D721Med (cell line): ENCODE data around the gene ZSCAN5C.
"Not testable (repeated sequence)": the region's sequence is repeated elsewhere in the genome, so short reads cannot be mapped to it uniquely, and the experiment has no call there.

Experiments used
- DNase-seq: peaks from one replicate; pipeline ENCODE4 v3.0.0; 2011; ENCODE audit warnings: low spot score; ENCODE audit not compliant: insufficient read length
- FAIRE-seq: peaks from 2 replicates; lab custom pipeline; 2011; peaks lifted over from hg19 to GRCh38; lab: Jason Lieb, UNC
- TF ChIP-seq, protein P1 (sequence below): IDR thresholded peaks from 2 replicates; pipeline ENCODE4 v1.5.1; 2012; ENCODE audit warnings: mild to moderate bottlenecking, control low read depth; ENCODE audit not compliant: insufficient read depth; ENCODE audit errors: missing control alignments

ZSCAN5C gene

DNA sequence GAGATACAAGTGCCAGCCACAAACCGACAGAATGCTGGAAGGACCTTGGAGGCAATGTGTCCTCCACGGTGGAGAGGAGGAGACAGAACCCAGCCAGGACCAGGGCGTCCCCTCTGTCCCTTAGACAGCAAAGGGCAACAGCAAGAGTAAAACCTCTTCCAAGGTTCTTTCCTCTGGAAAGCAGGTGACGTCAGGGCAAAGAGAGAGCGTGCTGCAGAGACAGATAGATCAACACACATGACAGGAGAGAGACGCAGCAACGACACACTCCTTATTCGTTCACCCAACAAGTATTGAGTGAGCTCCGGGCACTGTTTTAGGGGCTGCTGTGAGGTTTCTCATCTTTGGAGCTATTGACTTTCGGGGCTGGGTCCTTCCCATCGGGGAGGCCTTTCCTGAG, 27.5 kb upstream of the ZSCAN5C start:
- no peak for FAIRE-seq
- no peak for DNase-seq
- TF ChIP-seq, protein P1, sequence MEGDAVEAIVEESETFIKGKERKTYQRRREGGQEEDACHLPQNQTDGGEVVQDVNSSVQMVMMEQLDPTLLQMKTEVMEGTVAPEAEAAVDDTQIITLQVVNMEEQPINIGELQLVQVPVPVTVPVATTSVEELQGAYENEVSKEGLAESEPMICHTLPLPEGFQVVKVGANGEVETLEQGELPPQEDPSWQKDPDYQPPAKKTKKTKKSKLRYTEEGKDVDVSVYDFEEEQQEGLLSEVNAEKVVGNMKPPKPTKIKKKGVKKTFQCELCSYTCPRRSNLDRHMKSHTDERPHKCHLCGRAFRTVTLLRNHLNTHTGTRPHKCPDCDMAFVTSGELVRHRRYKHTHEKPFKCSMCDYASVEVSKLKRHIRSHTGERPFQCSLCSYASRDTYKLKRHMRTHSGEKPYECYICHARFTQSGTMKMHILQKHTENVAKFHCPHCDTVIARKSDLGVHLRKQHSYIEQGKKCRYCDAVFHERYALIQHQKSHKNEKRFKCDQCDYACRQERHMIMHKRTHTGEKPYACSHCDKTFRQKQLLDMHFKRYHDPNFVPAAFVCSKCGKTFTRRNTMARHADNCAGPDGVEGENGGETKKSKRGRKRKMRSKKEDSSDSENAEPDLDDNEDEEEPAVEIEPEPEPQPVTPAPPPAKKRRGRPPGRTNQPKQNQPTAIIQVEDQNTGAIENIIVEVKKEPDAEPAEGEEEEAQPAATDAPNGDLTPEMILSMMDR, result no peak

DNA sequence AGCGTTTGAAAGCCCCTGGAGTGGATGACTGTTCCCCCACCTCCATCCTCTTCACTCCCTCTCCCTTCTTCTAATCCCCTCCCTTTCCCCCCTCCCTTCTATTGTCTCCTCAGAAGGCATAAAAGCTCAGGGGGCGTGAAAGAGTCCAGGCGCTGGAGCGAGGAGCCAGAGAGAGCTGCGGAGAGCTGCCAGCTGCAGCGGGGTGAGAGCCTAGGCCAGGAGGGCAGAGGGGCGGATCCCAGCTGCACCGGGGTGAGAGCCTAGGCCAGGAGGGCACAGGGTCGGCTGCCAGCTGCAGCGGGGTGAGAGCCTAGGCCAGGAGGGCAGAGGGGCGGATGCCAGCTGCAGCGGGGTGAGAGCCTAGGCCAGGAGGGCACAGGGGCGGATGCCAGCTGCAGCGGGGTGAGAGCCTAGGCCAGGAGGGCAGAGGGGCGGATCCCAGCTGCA, 26.2 kb upstream of the ZSCAN5C start, which contains the start of gene GALP:
TSS of gene GALP (plus strand) at position 148 of the 447 bp plus-strand sequence. CDS start 1,101 bp downstream, outside the sequence.
- not testable (repeated sequence) for DNase-seq, FAIRE-seq

DNA sequence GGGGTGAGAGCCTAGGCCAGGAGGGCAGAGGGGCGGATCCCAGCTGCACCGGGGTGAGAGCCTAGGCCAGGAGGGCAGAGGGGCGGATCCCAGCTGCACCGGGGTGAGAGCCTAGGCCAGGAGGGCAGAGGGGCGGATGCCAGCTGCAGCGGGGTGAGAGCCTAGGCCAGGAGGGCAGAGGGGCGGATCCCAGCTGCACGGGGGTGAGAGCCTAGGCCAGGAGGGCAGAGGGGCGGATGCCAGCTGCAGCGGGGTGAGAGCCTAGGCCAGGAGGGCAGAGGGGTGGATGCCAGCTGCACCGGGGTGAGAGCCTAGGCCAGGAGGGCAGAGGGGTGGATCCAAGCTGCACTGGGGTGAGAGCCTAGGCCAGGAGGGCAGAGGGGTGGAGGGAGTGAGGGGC, 25.8 kb upstream of the ZSCAN5C start:
- FAIRE-seq, DNase-seq: not testable (repeated sequence)

DNA sequence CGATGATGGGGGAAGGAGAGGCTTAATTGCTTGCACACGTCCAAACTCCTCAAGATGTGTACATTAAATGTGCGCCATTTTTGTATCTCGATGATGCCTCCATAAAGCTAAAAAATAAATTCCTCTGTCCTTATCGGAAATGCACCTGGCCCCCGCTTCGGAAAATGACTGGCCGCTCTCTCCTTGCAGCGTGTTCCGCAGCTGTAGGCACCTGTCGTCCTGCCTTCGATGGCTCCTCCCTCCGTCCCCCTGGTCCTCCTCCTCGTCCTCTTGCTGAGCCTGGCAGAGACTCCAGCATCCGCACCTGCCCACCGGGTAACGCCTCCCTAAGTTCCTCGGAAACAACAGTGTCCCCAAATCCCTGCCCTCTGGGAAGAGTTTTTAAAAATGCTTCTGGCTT, 25.2 kb upstream of the ZSCAN5C start:
- TF ChIP-seq, protein P1, result no peak
- FAIRE-seq (no peak), DNase-seq (no peak)

- TF ChIP-seq, protein P1, result no peak
- no peak for DNase-seq
- FAIRE-seq, result no peak
Measured at GRCh38 chr19:56177564-56178243, 24.4 kb upstream of the ZSCAN5C start.

GRCh38 chr19:56189785-56190184, 12.3 kb upstream of the ZSCAN5C start:
- FAIRE-seq (no peak), DNase-seq (no peak)
- TF ChIP-seq, protein P1, result no peak

- FAIRE-seq, result no peak
- TF ChIP-seq, protein P1, result no peak
- no peak for DNase-seq
Measured at GRCh38 chr19:56191115-56191514, 11.0 kb upstream of the ZSCAN5C start.

GRCh38 chr19:56191711-56192110, 10.4 kb upstream of the ZSCAN5C start:
- FAIRE-seq (no peak), DNase-seq (no peak)
- TF ChIP-seq, protein P1, result no peak
